Measurements from ENCODE around the gene PNMT.

PNMT gene, protein sequence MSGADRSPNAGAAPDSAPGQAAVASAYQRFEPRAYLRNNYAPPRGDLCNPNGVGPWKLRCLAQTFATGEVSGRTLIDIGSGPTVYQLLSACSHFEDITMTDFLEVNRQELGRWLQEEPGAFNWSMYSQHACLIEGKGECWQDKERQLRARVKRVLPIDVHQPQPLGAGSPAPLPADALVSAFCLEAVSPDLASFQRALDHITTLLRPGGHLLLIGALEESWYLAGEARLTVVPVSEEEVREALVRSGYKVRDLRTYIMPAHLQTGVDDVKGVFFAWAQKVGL
- 0 to 0.07 (median 0) reads per million in 18 experiments for total RNA-seq

DNA sequence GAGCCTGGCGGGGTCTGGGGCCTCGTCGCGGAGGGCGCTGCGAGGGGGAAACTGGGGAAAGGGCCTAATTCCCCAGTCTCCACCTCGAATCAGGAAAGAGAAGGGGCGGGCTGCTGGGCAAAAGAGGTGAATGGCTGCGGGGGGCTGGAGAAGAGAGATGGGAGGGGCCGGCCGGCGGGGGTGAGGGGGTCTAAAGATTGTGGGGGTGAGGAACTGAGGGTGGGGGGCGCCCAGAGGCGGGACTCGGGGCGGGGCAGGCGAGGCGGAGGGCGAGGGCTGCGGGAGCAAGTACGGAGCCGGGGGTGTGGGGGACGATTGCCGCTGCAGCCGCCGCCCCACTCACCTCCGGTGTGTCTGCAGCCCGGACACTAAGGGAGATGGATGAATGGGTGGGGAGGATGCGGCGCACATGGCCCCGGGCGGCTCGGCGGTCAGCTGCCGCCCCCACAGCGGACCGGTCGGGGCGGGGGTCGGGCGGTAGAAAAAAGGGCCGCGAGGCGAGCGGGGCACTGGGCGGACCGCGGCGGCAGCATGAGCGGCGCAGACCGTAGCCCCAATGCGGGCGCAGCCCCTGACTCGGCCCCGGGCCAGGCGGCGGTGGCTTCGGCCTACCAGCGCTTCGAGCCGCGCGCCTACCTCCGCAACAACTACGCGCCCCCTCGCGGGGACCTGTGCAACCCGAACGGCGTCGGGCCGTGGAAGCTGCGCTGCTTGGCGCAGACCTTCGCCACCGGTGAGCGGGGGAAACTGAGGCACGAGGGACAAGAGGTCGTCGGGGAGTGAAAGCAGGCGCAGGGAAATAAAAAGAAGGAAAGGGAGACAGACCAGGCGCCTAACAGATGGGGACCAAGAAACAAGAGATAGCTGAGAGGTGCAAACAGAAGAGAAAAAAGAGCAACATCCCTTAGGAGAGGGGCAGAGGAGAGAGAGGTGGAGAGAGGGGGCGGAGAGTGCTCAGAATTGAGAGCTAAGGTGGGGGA lies at the start of gene PNMT:
TSS of gene PNMT (plus strand) at position 509 of the 980 bp plus-strand sequence. CDS start at position 532, 23 bp downstream.
- DNase-seq = peak in 1 of 2 donors; percentile 54

DNA sequence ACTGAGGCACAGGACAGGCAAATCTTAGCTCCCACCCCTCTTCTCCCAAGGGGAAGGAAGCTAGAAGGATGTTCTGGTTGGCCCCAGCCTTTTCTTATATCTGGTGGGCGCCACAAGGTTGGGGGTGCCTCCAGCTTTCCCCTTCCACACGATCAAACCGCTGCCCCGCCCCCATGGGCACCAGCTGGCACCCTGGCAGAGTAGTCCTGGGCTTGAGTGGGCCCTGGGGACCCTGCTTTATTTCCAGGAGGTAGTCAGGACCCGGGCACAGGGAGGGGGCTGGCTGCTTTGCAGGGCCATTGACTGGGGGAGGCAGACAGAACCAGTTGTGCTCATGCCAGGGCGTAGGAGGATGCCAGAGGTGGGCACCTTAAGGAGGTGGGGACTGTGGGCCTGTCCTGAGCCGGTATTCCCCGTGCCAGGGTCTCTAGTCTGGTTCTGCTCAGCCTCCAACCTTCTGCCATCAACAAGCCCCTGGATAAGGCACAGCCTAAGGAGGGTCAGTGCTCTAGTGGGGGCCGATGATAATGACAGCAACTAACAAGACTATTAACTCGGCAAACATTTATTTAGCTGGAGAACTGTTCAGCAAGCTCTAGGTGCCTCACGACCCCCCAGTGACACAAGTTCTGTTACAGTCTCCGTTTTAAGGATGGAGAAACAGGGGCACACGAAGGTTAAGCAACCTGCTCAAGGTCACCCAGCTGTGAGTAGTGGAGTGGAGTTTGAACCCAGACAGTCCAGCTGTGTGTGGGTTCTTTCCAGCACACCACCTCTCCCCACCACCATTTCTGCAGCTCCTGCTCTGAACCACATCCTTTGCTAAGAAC lies 49.1 kb upstream of the PNMT start:
- DNase-seq = no peak

DNA sequence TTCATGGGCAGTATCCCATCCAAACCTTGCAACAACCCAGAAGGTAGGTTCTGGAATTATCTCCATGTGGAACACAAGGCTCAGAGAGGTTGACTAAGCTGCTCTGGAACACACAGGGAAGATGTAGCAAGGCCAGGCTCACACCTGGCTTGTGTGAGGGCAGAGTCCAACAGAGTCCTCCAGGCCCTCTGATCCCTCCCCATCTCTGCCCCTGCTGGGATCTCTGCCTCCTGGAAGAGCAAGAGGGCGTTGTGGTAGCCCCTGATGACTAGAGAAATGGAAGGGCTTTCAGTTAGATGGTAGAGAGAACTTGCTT lies 48.5 kb upstream of the PNMT start:
- DNase-seq = no peak

DNA sequence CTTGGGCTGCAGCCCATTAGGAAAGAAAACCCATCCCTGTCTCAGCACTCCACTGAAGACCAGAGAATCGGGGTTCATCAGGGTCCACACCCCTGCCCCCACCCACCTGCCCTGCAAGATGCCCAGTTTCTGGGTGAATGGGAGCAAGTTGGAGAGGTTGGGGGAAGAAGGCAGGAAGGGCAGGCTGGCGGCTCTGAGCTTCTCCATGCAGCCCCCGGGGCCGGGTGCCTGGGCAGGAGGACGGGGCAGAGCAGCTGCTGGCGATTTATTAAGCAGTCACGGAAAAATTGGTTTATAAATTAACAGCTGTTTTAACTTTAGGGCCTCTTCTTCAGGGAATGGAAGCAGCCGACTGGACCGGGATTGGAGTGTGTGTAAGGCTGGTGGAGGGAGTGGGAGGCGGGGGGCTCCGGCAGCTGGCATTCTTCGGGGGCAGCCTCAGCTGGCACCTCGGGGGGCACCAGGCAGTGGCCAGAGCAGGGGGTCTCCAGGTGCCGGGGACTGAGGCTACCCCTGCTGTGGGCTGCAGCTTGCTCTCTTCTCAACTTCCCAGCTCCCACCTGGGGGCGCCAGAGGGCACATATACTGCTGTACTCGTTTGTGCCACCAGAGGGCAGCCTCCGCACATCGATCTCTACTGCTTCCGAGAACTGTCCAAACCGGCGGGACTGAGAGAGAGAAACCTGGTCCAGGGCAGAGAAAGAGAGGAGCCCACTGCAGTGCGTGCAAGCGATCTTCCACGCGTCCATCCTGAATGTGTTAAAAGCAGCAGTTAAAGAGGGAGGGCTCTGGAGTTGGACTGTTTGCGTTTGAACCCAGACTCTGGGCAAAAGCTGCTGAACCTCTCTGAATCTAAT lies 46.5 kb upstream of the PNMT start:
- DNase-seq = peak; percentile 85 to 90

DNA sequence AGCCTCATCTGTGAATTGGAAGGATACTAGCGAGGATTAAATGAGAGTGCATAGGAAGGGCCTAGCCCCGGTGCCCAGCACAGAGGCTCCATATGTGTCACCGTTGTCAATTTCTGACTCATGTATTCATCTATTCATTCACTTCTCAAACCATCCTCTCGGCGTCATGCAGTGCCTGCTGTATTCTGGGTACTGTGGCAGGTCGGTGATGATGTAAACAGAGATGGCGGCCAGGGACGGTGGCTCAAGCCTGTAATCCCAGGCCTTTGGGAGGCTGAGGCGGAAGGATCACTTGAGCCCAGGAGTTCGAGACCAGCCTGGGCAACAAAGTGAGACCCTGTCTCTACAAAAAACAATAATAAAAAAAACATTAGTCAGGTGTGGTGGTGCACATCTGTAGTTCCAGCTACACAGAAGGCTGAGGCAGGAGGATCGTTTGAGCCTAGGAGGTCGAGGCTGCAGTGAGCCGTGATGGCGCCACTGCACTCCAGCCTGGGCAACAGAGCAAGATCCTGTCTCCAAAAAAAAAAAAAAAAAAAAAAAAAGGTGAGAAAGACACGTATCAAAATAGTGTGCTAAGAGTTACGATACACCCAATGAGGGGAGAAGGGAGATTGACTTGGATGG lies 45.8 kb upstream of the PNMT start:
- DNase-seq = no peak

DNA sequence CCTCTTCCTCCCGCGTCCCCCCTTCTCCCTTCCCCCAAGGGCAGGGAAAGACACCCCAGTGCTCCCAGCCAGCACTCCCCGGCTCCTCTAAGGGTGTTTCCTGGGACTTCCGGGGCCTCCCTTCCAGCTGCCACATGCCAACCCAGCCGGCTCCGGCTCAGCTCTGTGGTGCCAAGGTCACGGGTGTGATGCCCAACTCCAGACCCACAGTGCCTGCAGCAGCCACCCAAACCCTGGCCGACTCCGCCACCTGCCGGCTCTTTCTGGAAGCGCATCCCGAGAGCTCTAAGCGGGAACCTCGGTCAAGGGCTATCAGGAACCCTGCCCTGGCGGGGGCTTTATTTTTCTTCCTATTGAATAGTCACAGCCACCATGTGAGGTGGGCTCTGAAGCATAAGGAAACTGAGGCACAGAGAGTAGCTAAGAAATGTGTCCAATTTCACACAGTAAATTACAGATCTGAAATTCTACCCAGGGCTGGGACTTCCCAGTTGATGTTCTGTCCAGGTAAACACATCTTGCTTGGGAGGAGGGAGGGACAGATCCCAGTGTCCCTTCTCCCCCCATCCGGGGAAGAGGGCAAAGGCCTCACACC lies 44.8 kb upstream of the PNMT start:
- DNase-seq = peak; percentile 79 to 88

DNA sequence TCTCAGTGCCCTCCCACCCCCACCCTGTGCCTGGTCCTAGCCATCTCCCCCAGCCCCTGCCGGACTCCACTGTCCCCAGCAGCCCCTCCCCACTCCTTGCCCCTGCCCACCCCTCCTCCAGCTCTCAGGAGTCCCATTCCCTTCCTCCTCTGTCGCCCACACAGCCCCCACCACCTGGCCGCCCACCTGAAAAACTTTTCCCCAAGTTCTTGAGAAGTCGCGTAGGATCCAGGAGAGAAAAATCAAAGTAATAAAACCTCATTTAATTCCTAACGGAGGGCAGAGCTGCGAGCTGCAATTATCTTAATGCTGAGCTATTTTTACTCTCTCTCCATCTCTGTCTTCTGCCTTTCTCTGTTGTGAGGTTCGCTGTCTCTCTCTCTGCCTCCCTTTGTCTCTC lies 43.9 kb upstream of the PNMT start:
- no peak for DNase-seq

DNA sequence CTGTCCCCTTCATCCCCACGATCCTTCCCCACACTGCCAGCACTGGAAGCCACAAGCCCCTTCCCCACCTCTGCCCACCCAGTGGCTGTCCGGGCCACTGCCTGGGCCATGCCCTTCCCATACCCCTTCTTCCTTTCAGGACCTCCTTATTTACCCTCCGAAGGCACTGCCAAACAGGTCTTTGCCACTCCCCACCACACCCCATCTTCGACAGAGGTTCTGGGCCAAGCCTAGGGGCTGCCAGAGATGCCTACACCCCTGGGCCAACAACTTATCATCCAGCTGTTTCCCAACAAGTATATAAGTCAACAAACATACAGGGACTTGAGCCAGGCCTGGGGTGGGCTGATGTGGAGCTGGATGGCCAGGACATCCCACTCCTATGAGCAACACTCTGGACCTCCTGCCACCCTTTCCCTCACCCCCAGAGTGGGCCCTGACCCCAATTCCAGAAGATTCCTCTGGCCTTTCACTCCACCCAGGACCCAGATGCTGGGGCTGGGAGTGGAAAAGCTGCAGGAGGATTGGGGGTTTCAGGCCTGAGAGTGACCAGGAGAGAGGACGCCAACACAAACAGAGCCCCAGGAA lies 43.0 kb upstream of the PNMT start:
- no peak for DNase-seq

DNA sequence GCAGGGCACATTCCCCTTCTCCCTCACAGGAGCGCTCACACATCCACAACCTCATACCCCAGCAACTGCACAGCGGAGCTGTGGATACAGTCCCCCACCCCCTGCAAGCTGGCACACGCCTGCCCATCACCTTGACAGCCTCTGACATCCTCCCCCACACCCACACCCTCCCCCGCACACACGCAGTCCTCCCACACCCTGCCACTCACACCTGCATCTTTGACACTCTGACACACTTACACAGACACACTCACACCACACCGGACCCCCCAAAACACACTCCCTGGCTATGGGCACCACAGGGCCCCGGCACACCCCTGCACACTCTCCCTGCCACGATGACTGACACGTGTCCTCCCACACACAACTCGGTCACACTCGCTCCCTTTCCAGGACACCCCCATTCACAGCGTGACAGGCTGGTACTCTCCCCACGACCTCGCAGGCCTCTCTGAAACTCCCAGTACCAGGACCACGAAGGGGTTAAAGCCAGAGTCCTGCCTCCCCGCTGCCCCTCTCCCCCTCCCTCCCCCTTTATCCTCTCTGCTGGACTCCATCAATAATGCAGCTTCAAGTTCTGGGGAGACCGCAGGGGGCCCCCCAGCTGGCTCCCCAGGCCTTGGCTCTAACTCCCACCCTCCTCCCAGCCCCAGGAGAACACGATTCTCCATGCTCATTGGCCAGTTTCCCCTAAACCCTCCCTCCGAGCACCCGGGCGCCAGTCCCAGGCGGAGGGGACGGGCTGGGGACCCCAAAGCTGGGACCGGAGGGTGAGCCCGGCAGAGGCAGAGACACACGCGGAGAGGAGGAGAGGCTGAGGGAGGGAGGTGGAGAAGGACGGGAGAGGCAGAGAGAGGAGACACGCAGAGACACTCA lies 41.8 kb upstream of the PNMT start, which contains the start of gene PPP1R1B:
TSS of gene PPP1R1B (plus strand) at position 782 of the 876 bp plus-strand sequence. CDS start 441 bp downstream, outside the sequence.
- DNase-seq = no peak

DNA sequence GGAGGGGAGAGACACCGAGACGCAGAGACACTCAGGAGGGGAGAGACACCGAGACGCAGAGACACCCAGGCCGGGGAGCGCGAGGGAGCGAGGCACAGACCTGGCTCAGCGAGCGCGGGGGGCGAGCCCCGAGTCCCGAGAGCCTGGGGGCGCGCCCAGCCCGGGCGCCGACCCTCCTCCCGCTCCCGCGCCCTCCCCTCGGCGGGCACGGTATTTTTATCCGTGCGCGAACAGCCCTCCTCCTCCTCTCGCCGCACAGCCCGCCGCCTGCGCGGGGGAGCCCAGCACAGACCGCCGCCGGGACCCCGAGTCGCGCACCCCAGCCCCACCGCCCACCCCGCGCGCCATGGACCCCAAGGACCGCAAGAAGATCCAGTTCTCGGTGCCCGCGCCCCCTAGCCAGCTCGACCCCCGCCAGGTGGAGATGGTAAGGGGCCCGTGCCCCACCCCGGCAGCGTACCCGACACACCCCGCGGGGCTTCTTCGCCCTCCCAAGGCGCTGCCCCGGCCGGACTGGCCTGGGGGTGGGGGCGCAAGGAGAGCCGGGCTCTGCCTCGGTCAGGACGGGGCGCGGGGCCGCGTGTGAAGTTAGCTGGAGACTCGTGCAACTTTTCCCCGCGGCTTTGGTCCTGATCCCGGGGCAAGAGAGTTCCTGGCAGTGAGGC lies 41.1 kb upstream of the PNMT start:
- no peak for DNase-seq

DNA sequence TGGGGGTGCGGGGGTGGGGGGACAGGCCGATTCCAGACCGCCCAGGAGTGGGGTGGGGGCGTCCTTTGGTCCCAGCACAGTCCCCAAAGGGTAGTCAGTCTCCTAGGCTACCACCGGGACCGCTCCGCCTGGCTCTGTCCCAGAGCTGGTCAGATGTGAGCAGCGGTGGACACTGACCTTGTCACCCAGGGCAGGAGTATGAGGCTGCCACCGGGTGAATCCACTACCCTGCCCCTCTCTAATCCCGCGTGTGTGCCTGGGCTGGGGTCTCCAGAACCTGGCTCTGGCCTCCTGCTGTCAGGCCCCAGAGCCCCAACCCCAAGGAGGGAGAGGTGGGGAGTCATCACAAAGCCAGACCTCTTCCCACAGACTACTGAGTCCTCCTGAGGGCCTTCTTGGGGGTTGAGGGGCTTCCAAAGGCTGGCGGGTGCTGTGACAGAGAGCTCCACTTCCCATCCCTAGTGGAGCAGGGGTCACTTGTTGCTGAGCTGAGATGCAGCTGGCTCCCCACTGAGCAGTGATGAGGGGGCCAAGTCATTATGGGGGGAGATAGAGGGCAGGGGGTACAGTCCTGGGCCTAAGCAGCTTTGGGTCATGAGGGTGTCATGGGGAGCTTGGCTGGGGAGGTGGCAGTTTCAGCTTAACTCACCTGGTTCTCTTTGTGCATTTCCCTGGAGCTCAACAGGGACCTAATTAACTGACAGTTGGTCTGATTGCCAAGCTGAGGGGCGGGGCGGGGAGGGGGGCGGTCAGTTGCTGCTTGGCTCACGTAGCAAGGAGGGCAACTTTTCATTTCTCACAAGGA lies 40.3 kb upstream of the PNMT start:
- DNase-seq = no peak

DNA sequence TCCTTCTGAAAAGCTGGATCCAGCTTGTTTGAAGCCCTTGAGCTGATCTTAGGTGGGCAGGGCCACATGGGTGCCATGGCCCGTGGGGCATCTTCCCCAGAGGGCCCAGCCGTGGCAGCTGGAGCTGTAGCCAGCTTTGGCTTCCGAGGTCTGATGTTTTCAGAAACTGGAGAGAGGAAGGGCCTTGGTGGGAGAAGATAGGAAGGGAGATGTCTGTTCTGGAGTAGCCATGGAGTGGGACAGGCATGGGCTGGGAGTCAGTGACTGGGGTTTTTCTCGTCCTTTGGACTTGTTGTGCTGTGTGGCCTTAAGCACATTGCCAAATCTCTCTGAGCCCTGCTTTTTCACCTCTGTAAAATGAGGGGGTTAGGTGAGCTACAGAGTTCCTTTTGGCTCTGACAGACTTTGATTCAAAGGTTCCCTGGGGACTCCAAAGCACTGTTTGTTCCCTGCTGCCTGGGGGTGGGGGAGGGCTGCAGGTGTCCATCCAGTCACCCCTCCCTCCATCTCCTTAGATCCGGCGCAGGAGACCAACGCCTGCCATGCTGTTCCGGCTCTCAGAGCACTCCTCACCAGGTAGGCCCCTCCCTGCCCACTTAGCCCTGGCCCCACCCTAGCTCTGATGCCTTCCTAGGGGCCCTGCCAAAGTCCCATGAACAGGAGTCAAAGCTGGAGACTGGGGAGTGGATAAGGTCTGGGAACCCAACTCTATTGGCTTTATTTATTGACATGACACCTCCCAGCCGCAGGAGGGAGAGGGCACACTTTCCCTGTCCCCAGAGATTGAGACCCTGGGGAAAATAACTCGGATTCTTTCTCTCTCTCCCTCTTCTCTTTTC lies 39.4 kb upstream of the PNMT start:
- DNase-seq = no peak

DNA sequence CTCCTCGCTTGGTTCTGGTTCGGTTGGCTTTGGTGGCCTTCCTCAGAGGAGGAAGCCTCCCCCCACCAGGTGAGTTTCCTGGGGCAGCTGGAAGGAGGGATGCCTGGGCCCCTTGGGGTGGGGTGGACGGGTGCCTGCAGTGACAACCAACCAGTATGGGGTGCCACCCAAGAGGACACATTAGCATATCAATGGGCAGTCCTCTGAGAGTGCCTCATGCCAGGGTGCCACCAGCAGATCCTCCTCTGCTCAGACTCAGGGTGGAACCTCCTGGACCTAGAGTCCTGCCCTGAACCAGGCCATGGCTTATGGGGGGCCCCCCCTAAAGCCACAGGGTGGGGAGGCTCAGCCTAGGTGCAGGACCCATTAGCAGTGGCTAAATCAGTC lies 38.8 kb upstream of the PNMT start:
- DNase-seq = no peak

DNA sequence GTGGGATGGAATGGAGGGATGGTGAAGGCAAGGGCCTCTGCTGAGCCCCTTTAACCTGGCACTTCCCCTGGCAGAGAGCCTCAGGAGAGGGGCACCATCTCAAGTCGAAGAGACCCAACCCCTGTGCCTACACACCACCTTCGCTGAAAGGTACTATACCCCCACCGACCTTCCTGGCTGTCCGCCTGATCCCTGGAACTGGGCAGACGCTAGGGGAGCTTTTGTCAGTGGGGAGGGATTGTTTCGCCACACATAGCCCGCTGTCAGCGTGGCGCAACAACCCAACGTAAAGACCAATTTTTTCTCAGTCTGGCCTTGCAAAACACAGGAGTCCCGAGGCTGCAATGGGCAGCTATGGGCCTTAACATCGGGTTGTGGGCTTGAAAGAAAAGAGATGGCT lies 38.4 kb upstream of the PNMT start:
- peak; percentile 86 for DNase-seq

DNA sequence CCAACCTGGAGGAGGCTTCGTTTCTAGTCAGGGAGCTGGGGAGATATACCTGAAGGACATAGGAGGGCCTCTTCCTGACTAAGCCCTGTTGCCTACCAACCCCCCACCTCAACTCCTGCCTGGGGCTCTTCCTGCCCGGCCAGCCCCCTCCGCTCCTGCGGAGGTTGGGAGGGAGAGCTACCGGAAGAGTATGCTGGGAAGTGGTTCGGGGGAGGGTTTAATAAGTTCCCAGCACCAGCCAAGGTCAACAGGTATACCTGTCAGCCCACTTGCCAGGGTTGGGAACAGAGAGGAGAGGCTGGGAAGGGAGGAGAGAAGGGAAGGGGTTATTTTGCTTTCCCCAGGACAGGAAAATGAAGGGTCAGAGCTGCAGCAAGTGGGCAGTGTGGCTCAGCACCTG lies 36.9 kb upstream of the PNMT start:
- DNase-seq = no peak

DNA sequence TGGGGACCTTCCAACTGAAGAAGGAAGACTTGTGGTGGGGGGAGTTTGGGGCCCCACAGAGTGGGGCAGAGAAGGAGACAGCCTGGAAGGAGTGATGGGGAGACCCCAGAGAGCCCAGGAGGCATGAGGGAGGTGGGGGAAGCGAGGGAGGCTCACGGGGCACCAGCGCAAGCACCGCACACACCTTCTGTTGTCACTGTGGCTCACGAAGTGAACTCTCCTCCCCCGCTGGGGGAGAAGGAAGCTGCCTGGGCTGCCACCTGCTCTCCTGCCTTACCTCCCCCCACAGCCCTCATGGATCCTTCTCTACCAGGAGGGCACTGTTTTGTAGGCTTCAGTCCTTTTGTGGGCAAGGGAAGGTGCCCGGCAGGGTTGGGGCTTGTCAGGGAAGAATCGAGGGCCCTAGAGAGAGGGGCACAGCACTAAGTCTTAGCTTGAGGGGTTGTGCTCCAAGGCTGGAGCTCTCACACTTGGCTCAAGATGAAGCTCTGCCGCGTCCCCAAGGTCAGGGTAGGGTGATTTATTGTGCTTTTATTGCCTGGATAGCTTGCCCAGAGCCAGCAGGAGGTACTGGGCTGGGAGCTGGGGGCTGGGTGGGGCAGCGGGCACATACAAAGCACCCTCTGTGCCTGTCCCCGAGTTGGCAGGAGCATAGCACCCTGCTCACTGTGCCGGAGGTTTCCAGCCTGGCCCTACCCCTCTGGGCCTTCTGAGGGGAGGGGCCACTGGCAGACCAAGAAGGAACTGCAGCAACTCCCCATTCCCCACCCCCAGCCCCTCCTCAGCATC lies 35.9 kb upstream of the PNMT start:
- DNase-seq = no peak
